CD4-positive, alpha-beta T cell treated with Interleukin-21 for 1 hour (primary cell): ENCODE data around the gene A1CF.
"Not testable (repeated sequence)": the region's sequence is repeated elsewhere in the genome, so short reads cannot be mapped to it uniquely, and the experiment has no call there.

ENCODE experiments used
- DNase-seq: peaks from one replicate; pipeline ENCODE4 v3.0.0-alpha.2; 2020

A1CF gene, protein sequence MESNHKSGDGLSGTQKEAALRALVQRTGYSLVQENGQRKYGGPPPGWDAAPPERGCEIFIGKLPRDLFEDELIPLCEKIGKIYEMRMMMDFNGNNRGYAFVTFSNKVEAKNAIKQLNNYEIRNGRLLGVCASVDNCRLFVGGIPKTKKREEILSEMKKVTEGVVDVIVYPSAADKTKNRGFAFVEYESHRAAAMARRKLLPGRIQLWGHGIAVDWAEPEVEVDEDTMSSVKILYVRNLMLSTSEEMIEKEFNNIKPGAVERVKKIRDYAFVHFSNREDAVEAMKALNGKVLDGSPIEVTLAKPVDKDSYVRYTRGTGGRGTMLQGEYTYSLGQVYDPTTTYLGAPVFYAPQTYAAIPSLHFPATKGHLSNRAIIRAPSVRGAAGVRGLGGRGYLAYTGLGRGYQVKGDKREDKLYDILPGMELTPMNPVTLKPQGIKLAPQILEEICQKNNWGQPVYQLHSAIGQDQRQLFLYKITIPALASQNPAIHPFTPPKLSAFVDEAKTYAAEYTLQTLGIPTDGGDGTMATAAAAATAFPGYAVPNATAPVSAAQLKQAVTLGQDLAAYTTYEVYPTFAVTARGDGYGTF

DNA sequence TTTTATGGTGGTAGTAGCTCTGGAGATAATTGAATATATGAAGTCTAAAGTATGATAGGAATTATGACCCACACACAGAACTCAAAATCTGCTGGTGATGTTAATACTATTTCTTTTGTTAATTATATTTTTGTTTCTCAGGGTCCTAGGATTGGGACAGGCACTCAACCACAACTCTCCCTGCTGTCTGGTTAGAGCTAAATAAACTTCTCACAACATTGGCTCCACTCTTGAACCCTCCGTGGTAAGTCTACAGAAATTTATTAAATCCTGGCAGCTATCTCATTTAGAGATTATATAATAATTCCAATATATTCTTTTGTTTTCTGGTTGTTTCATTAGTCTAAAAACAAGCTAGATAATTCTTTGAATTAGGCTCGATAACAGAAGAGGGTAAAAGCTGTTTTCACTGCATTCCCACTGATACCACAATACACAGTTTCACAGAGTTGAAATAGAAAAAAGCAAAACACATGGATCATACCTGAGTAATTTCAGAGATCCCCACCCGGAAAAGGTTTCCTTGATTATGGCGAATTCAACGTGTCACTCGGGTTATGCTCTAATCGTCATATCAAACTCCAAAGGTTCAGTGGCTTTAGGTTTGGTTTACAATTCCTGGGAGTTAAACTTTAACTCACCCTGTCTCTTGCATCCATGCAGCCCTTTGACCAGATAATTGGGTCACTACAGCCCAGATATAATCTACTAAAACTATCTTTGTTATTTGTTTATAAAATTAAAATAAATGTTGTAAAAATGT, at the start of gene A1CF:
Gene A1CF (minus strand): TSS at position 531 of the 763 bp plus-strand sequence. CDS start 25,687 bp downstream, outside the sequence.
- no peak for DNase-seq

DNA sequence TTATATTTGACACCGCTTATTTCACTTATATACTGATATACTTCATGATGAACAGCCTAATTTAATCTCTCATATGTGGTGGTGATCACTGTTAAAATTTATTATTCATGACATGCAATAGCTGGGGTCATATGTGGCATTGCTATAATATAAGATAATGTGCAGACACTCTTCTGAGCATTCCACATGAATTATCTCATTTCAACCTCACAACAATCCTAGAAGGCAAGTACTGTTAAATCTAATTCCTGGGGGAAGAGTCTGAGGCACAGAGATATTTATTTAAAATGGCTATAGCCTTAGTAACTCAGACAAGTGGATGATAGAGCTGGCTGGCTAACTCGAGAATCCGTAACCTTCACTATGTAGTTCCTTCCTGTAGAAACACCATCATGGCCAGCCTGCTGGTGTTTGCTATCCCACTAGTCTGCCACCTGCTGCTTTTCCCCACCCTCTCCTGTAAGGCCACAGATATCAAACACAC, 46.6 kb upstream of the A1CF start:
- no peak for DNase-seq

DNA sequence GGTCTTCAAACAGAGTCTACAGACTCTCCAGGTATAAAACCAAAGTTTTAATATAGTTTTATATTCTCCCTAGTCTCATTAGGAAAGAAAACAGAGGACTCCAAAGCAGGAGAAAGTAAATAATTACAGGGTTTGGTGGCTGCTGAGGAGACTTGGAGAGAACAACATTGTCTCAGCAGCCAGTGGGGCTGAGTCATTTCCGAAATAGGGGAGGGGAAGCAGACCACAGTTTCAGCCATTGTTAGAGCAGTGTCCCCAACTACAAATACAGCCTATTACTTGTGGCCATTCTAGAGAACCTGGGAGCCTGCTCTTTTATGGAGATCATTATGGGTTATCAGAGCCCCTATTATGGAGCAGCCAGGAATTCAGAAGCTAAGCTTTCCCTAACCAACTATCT, 44.2 kb upstream of the A1CF start:
- DNase-seq = no peak

DNA sequence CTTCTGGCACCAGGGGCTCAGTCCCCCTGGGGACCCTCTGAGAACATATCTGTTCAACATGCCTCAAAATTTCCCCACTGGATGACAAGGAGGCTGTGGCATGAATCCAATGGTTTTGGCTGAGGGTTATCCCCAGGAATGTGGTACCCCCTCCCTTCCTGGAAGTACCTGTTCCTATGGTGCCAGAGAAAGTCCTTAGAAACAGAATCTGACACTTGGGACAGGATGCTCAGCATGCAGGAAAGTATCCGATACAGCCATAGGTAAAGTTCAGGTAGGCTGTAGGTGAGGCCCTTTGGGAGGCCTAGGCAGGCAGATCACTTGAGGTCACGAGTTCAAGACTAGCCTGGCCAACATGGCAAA, 42.7 kb upstream of the A1CF start:
- DNase-seq = no peak

DNA sequence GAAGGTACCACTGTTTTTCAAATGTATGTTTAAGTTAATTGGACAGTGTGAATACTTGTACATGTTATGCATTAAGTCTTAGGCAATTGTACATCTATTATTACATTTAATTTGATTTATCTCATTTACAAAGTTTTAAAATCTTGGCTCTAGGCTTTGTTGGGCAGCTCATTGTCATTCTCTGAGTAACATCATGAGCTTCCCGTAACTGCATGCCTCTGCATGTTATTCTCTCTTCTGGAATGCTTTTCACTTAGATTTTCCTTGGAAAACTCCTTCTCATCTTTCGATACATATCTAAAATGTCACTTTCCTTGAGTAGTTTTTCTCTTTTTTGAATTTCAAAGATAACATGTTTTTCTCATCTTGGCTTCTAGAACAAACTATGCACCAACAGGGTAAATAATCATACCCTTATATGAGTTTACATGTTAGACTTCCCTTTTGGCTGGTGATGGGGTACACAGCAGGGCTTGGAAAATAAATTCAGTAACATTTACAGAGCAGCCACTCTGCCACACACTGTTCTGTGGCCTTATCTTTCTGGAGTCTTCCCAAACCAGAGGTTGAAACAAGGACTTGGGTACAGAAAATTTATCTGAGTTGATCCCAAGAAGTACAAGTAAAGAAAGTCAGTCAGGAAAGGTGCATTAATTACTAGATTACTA, 42.2 kb upstream of the A1CF start:
- no peak for DNase-seq

DNA sequence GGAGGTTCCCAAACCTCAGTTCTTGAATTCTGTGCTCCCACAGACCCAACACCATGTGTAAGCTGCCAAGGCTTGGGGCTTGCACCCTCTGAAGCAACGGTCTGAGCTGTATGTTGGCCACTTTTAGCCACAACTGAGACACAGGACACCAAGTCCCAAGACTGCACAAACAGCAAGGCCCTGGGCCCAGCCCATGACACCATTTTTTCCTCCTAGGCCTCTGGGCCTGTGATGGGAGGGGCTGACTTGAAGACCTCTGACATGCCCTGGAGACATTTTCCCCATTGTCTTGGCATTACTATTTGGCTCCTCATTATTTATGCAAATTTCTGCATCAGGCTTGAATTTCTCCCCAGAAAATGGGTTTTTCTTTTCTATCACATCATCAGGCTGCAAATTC, 38.0 kb upstream of the A1CF start:
- not testable (repeated sequence) for DNase-seq

DNA sequence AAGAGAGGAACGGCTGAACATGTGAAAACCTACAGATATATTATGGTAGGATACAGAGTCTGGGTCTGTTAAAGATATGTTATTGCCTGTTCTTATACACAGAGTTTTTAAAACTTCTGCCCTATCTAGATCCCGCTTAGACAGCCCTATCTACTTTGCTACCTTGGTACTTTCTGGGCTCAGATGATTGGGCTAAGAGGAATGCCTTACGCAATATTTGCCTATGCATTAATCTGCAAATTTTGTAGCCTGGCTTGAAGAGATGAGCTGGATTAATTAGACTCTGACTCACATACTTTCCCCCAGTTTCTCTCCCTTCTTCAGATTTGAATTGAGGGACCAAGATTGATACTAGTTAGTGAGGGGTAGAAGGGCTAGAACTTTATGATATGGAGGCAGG, 33.6 kb upstream of the A1CF start:
- no peak for DNase-seq

DNA sequence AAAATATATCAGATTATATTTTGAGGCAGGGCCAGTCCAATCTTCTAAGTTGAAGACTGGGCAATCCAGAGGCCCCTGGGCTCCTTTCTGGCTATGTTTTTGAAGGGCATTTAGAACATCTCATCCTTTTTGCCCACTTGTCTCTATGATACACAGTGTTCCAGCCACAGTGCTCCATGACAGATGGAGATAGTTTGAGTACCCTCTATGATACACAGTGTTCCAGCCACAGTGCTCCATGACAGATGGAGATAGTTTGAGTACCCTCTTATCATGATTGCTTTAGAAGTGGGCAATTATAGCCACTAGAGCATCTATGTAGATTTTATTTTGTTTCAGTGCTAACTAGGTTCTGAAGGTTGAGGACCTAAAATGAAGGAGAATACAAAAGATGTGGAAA, 33.1 kb upstream of the A1CF start:
- DNase-seq = no peak

DNA sequence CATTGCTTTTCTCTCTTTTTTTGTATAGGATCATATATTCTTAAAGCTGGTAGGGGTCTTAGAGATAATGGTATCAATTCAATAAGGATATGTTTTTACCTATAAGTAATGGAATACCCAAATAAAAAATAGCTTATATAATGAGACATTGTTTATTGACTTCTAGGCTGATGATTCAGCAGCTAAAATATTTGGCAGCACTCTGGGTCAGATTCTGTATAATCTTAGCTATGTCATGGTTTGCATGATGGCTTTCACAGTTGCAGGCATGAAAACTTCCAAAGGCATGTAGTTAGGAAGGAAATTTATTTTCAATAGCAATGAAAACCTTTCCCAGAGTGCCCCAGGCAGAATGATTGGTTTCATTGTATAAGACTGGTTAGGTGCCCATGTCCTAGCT, 32.1 kb upstream of the A1CF start:
- no peak for DNase-seq

DNA sequence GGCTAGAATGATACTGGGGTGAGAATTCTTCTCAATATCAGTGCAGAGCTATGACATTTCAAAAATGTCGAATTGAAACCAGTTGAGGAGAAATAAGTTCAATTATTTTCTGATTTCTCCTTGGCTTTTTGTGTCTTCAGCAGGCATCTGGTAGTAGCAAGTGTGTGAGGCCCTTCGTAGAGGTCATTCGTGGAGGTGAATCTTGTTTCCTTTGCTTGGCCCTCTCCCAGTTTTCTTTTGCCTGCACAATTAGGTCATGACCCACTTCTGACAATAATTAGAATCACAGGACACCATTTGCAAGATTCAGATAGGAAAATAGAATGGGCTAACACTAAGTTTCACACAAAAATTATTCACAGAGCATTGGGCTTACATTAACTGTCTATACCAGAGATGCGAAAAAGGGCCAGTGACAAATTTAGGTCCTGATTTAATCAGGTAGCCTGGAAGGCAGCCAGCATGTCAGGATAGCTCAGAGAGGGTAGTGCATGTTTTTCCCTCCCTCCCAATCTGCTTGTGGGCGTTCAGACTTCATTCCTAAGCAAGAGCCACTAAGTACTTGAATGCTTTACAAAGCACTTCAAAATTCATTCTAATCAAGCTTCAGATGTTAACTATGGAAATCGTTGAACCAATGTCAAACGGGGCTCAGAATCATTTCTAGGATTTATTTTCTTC, 24.0 kb upstream of the A1CF start:
- DNase-seq = no peak

DNA sequence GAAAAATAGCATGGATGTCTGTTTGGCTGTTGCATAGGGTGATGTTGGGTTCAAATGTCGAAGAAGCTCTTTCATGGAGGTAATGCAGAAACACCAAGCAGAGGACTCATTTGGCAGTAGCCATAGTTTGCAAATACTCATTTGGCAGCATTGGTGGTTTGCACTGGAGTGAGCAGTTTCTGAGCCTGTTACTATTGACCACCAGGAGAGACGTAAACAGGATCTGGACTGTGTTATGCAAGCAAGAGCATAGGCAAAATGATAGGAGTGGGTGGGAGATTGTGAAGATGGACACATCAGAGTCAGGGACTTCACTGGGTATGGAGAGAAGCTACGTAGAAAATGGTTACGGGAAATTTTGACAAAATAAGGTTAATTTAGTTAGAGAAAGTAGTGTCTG, 22.9 kb upstream of the A1CF start:
- DNase-seq = no peak

DNA sequence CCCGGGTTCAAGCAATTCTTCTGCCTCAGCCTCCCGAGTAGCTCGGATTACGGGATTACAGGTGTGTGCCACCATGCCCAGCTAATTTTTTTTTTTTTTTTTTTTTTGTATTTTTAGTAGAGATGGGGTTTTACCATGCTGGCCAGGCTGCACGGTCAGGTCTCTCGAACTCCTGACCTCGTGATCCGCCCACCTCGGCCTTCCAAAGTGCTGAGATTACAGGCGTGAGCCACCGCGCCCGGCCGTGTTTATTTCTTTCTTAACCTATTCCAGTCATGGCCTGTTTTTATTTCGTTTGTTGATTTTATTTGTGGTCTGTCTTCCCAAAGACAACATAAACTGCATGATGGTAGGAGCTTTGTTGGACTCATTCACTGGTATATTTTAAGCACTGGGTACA, 20.4 kb upstream of the A1CF start:
- DNase-seq = not testable (repeated sequence)

DNA sequence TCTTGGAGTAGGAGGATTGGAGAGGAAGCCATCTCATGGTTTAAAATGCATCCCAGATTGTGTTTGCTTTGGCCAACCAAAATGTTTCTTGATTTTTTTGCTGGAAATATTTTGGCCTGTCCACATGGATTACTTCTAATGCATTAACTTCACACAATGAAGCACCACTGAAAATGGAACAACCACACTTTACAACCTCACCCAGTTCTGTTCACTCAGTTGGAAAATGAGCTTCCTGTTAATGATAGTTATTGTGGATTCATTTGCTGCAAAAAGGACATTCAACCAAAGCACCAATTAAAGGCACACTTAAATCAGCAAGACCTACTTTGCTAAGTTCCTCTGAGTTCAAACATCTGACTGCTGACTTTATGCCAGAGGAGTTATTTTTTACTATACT, 11.3 kb upstream of the A1CF start:
- DNase-seq = no peak

DNA sequence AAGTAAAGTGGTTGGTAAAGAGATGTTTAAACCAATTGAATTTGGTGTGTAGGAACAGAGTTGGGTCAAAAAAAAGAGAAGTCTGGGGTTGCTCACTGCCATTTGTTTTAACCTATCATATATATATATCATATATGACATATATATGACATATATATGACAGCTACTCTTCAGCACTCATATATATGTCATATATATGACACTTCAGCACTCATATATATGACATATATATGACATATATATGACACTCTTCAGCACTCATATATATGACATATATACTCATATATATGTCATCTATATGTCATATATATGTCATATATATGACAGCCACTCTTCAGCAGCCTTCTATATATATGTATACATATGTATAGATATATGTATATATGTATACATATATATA, 8.9 kb upstream of the A1CF start:
- DNase-seq = no peak

DNA sequence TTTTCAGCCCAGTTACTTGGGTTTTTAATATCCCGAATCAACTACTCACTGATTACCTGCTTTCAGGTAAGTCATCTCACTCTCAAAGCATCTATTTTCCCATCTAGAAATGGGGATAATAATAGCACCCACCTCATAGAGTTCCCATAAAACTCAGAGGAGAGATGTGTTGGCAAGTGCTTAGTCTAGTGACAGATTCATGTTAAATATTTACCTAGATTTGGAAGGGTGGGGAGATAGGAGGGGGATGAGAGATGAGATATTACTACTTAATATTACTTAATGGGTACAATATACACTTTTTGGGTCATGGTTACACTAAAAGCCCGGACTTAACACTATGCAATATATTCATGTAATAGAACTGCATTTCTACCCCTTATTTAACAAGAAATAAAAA, 7.0 kb upstream of the A1CF start:
- no peak for DNase-seq

DNA sequence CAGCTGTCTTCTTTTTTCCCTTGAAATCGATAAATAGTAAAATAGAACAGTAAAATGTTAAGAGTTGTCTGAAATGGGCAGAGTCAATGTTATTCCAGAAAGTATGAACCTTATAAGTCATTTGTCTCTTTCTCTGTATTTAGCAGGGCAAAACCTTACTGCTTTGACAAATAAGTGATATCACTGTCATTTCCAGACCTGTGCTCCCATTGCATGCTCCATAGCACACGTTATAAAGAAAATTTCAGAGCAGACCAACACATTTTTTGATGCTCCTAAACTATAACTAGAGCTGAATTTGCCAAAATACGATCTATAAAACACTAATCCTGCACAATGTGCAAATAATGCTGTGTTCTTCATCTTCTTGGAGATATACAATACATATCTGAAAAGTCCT, 1.1 kb downstream of the A1CF start:
- DNase-seq = no peak

DNA sequence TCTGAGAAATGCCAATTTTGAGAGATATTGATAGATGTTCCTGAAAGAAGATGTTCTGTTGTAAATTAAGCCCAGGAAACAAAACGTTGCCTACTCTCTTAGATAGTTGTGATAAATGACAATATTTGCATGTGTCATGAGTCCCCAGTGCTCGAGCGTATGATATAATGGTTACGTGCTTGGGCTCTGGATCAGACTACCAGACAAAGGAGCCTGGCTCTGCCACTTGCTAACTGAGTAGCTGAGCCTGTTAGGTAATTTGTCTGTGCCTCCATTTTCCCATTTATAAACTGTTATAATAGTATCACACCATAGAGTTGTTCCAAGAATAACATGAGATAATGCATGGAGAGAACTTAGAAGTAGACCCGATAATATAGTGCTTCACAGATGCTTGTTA, 1.8 kb downstream of the A1CF start:
- DNase-seq = no peak

DNA sequence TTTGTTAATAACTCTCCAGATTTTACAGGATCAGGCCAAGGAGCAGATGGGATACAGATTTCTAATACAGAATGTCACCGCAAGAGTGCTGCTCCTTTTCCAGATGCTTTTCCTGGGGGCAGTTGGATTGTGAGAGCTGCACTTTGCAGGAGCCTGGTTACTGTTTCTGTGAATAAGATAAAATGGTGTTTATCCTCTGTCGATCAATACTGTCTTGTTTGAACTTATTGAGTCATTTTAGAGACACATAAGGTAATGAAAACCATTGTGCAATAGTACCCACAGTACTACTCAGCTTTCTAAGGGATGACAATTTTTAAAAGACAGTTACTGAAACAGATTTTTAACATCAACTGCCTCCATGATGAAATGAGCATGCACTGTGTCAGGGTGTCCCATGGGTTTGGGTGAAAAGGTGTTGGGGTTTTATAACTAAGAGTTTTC, 2.9 kb downstream of the A1CF start:
- no peak for DNase-seq

DNA sequence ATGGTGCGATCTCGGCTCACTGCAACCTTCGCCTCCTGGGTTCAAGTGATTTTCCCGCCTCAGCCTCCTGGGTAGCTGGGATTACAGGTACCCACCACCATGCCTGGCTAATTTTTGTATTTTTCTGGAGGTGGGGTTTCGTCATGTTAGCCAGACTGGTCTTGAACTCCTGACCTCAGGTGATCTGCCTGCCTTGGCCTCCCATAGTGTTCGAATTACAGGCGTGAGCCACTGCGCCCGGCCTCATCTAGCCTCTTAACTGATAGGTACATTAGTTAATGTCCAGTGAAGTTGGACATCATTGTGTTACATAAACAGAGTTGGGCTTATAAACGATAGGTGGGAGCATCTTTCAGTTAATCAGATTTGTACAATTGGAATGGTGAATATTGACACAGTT, 4.4 kb downstream of the A1CF start:
- not testable (repeated sequence) for DNase-seq

DNA sequence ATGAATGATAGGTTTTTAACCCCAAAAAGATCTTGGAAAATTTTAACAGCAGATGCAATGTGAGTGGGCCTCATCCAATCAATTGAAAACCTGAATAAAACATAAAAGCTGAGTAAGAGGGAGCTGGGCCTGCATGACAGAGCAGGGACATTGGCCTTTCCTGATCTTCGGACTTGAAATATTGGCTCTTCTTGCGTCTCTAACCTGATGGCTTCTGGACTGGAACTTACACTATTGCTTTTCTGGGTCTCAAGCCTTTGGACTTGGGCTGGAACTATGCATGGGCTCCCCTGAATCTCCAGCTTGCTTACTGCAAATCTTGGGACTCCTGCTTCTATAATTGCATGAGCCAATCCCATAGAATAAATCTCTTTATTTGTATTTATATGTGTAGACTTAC, 9.0 kb downstream of the A1CF start:
- DNase-seq = no peak

DNA sequence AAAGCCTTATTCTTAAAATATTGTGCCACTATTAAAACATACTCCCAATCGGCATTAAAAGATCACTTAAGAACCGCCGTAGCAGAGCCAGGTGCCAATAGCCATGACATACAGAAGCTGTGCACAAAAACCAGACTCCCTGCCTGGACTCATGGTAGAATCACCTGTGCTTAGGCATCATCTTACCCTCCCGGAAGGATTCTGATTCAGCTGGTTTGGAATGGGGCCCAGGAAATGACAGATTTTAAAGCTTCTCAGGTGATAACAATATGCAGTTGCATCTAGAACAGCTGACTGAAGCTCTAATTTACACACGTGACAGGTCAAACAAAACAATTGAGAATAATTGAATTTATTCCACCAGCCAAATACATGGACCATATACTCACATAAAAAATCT, 10.7 kb downstream of the A1CF start:
- DNase-seq = no peak

DNA sequence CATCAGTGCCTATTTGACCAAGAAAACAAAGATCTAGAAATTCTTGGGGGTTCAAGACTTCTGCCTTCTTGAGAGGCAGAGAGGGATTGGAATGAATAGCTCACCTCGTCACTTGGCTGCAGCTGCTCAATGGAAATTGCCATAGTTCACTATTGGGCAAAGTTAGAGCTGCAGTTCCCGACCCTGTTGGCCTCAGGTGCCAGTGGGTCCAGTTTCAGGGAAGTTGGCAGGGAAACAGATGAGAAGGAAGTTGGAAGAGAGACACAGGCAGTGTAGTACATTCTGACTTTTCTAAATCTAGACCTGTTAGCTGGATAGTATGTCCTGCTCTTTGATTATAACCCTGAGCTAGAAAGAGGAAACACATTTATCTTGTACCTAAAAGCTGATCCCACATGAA, 19.1 kb downstream of the A1CF start:
- no peak for DNase-seq

DNA sequence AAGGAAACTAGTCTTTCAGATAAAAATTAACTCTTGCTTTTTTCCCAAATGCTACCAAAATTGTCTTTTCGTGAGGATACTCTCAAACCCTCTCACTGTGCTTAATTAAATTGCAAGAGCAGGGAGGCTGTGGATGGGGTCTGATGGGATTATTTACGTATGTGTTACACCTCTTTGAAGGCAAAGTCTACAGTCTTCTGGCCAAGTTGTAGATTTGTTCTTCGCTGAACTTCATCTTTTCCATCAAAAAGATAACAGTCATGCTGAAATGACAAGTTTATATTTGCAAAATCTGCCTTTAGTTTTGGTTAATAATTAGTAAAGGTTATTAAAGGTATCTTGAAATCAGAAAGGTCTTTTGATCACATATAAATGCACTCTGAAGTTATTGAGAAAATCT, 22.7 kb downstream of the A1CF start:
- no peak for DNase-seq
